ENCODE results near the gene ODAD3. TPM values are rescaled to one million over a fixed set of nuclear protein-coding genes. Genes with fewer than 3 reads are reported as not detected.

The ODAD3 gene
- total RNA-seq, 1 experiment from 2014 or later, result 3.9 TPM

DNA sequence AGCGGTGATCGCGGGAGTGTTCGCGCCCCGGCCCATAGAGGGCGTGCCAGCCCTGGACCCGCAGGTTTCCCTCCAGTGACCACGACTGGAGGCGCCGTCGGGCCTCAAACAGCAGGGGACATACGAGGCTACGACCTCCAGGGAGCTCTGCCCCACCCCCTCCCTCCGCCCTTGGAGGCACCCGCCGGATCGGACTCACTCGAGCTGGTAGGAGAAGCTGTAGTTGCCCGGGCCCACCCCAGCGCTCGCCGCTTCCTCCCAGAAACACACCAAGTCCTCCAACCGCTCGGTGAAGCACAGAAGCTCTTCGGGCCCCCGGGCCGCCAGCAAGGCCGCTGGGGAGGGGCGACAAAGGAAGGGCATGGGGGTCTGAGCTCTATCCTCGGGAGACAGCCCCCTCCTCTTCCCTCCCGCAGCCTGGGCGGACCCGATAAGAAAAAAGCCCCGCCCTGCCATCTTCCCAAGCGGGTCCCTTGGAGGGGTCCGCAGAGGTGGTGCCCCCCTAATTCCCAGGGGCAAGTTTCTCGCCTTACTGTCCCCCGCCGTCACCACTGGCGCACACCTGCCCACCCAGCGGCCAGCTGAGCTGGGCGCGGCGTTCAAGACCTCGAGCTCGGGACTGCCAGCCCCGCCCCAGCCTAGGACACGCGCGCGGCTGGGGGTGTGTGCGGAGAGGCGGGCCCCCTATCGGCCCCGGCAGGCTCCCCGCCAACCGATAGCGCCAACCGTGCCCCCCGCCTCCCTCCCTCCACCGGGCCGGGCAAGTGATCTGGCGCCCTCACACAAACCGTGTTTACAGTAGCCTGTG lies 51.8 kb downstream of the ODAD3 start:
- no peak for ATAC-seq
- Histone ChIP-seq H3K27ac (ENCODE audit: low read length) (no peak overlapping the region), H2AFZ (ENCODE audit: low read length) (peak overlapping the region; percentile 83), H3K27me3 (ENCODE audit: low read length) (no peaks in the 10 kb centered on the region), H3K9me2 (replicated peaks; ENCODE audit: low read length) (no peaks in the 10 kb centered on the region), H3K9ac (ENCODE audit: low read length) (no peak overlapping the region), H3K4me2 (ENCODE audit: low read length) (peak overlapping the region; percentile 89), H3K4me1 (ENCODE audit: insufficient read depth, low read length) (peaks cover 43% of the 10 kb centered on the region), H3K36me3 (ENCODE audit: low read depth, low read length) (no peaks in the 10 kb centered on the region), H4K20me1 (ENCODE audit: low read length) (no peaks in the 10 kb centered on the region), H3F3A (ENCODE audit: low read length, unreplicated experiment) (peaks cover 7% of the 10 kb centered on the region), H3K79me2 (ENCODE audit: low read length) (peaks cover 17% of the 10 kb centered on the region), H3K4me3 (ENCODE audit: low read length) (peak overlapping the region; percentile 66), H3K9me3 (ENCODE audit: low read length) (no peaks in the 10 kb centered on the region)
- intact Hi-C loops (cut with micrococcal nuclease), result no loop called here
- ChIA-PET CTCF (interaction anchor here (0.6 to 1.4 kb wide), 7 partner anchors 15 to 89 kb away, joined by 3 to 8 read pairs (median 5); partner anchors contain the start of genes ODAD3 and PRKCSH), POLR2A (ENCODE audit: unreplicated experiment) (interaction anchor here (0.6 kb wide), 1 partner anchor 10 kb away, joined by 3 read pairs; no protein-coding TSS in a partner anchor)
- peak; percentile 68 for DNase-seq
- BruUV-seq (replicated peaks), result no TSS peak
- TF ChIP-seq, protein P1, sequence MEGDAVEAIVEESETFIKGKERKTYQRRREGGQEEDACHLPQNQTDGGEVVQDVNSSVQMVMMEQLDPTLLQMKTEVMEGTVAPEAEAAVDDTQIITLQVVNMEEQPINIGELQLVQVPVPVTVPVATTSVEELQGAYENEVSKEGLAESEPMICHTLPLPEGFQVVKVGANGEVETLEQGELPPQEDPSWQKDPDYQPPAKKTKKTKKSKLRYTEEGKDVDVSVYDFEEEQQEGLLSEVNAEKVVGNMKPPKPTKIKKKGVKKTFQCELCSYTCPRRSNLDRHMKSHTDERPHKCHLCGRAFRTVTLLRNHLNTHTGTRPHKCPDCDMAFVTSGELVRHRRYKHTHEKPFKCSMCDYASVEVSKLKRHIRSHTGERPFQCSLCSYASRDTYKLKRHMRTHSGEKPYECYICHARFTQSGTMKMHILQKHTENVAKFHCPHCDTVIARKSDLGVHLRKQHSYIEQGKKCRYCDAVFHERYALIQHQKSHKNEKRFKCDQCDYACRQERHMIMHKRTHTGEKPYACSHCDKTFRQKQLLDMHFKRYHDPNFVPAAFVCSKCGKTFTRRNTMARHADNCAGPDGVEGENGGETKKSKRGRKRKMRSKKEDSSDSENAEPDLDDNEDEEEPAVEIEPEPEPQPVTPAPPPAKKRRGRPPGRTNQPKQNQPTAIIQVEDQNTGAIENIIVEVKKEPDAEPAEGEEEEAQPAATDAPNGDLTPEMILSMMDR (conservative IDR thresholded peaks at IDR 0.05; ENCODE audit: low read depth, low read length), result peak; percentile 87
- TF ChIP-seq EZH2phosphoT487 (IDR thresholded peaks at IDR 0.05; ENCODE audit: borderline replicate concordance, low read length), result no peak

DNA sequence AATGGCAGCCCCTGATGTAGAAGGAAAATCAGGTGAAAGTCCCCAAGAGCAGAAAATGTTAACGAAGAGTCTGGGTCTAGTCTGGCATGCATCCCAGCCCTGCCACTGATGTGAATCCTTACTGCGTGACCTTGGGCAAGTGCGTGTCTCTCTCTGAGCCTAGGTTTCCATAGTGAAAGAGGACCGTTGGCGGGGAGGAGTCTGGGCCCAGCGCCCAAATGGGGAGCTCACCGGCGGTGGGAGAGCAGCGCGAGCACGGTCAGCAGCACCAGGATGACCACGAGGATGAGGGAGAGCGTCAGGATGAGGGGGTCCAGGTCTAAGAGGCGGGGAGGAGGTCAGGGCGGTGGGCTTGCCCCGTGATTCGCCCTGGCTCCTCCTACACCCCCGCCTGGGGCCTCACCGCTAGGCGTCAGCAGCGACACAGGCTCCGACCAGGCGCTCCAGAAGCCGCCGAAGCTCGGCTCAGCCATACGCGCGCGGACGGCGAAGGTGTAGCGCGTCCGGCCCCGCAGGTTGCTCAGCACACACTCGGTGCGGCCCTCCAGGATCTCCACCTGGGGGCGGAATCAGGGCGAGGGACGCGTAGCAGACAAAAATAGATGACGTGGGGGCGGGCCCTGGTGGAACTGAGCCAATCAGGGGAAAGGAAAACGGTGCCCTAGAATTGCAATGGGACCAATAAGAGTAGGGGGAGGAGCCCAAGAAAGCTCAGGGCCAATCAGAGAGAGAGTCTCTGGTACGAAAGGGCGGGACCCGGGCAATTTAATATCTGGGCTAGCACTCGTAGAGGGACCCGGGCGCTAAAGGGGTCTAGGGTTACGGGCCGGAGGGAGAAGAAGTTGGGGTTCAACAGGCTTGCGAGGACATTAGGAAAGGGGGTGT lies 54.0 kb downstream of the ODAD3 start:
- intact Hi-C loops (cut with micrococcal nuclease), result loop anchor here (1.0 kb wide), 2 partner anchors 35 to 54 kb away; partner anchors contain the start of genes CCDC159, ODAD3, PRKCSH and TMEM205
- Histone ChIP-seq H3K4me1 (ENCODE audit: insufficient read depth, low read length) (peaks cover 64% of the 10 kb centered on the region), H3K4me2 (ENCODE audit: low read length) (peak overlapping the region; percentile 89), H4K20me1 (ENCODE audit: low read length) (no peaks in the 10 kb centered on the region), H3F3A (ENCODE audit: low read length, unreplicated experiment) (peaks cover 12% of the 10 kb centered on the region), H3K9ac (ENCODE audit: low read length) (peak overlapping the region; percentile 80), H3K27me3 (ENCODE audit: low read length) (no peaks in the 10 kb centered on the region), H3K27ac (ENCODE audit: low read length) (peak overlapping the region; percentile 89), H2AFZ (ENCODE audit: low read length) (peak overlapping the region; percentile 93), H3K4me3 (ENCODE audit: low read length) (peak overlapping the region; percentile 81), H3K36me3 (ENCODE audit: low read depth, low read length) (no peaks in the 10 kb centered on the region), H3K9me3 (ENCODE audit: low read length) (no peaks in the 10 kb centered on the region), H3K79me2 (ENCODE audit: low read length) (peaks cover 23% of the 10 kb centered on the region), H3K9me2 (replicated peaks; ENCODE audit: low read length) (no peaks in the 10 kb centered on the region)
- TF ChIP-seq, protein P1 (conservative IDR thresholded peaks at IDR 0.05; ENCODE audit: low read depth, low read length), result peak; percentile 87
- TF ChIP-seq EZH2phosphoT487 (IDR thresholded peaks at IDR 0.05; ENCODE audit: borderline replicate concordance, low read length), result no peak
- no TSS peak for BruUV-seq (replicated peaks)
- peak; percentile 99 for DNase-seq
- ChIA-PET POLR2A (ENCODE audit: unreplicated experiment) (interaction anchor here (0.6 to 1.3 kb wide), 2 partner anchors 36 to 213 kb away, joined by 9 to 28 read pairs; no protein-coding TSS in a partner anchor), CTCF (interaction anchor here (0.5 to 1.9 kb wide), 10 partner anchors 35 to 191 kb away, joined by 3 to 29 read pairs (median 4); partner anchors contain the start of genes CCDC159, ODAD3, PRKCSH and RGL3)
- ATAC-seq, result peak; percentile 68
